GM19455 (cell line): ENCODE data around the gene ITFG1.

Source experiments
- ATAC-seq: cut with Tn5 transposase; IDR thresholded peaks from one replicate; pipeline ENCODE4 v1.9.1; 2021; ENCODE audit not compliant: unreplicated experiment

ITFG1 gene

DNA sequence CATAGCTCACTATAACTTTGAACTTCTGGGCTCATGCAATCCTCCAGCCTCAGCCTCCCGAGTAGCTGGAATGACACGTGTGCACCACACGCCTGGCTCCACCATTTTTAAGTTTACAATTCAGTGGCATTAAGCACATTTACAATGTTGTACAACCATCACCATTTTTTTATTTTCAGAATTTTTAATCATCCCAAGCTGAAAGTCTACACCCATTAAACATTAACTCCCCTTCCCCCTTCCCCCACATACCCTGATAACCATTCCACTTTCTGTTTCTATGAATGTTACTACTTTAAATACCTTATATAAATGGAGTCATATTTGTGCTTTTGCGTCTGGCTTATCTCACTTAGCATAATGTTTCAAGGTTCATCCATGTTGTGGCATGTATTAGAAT, 335.1 kb downstream of the ITFG1 start:
- no peak for ATAC-seq

DNA sequence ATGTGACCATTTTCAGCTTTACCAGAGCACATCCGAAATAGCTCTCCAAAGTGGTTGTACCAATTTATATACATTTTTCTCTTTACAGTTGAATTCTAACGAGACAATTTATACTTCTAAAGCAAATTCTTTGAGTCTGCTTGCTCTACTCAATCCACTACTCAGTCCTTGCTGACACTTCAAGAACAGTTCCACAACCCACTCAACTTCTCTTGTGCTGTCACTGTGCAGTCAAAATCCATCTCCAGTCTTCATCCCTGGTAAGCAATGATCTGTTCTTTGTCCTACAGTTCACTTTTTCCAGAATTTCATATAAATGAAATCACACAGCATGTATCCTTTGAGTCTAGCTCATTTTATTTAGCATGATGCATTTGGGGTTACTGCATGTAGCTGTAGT, 347.7 kb downstream of the ITFG1 start:
- ATAC-seq: no peak

DNA sequence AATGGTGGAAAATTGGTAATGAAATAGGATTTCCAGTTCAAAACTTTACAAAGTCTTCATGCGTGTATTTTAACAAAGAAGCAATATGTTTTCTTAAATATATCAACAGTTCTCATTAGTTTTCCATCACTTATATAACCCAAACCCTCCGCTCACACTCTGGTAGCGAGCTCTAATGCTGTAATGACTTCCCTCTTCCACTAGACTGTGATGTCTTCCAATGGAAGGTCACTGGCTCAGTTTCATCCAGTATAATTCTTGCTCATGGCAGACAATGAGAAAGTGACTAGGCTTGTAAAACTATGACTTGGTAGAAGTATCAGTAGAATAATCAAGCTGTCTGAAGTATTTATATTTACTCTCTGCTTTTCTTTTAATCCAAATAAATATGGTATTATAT, 349.9 kb downstream of the ITFG1 start:
- no peak for ATAC-seq

DNA sequence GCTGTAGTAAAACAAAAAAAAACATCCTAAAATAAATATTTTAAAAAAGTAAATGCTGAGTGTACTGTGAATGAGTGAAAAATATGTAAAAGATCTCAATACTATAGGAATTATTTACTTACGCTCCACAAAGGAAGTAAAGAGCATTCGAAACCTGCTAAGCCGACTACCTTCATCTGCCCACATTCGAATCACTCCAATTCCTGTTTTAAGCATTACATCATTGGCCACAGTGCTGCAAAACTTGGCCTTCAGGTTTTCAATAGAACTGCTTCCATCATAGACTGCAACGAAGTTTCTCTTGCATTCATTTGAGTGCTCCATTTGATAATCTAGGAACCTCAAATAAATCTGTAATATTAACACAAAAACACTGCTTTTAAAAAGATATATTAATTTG, 351.5 kb downstream of the ITFG1 start:
- no peak for ATAC-seq
